ENCODE results near the gene DTX3. TPM values are rescaled to one million over a fixed set of nuclear protein-coding genes. Genes with fewer than 3 reads are reported as not detected.

Gene DTX3
- total RNA-seq, 1 experiment from 2014 or later = 11.9 TPM

DNA sequence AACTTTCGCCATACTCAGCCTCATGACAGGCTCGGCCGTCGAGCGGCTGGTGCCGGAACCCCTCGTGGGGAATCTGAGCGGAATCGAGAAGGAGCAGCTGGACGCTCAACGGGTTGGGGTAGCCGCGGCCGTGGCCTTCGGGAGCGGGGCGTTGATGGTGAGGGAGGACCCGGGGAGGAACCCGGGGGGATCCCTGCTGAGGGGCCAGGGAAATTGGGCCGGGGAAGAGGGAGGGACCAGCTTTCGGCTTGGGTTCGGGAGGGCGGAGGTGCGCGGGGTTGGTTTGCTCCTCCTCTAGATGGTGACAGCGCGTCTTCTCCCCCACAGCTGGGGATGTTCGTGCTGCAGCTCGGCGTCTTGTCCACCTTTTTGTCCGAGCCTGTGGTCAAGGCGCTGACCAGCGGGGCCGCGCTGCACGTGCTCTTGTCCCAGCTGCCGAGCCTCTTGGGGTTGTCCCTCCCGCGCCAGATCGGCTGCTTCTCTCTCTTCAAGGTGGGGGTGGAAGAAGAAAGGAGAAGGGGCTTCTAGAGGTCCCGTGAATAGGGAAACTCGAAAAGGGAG is 16.4 kb downstream of the DTX3 start:
- ChIA-PET CTCF (interaction anchor here (0.6 to 0.8 kb wide), 2 partner anchors 28 to 36 kb away, joined by 3 to 4 read pairs; no protein-coding TSS in a partner anchor), POLR2A (ENCODE audit: unreplicated experiment) (no interaction called here)
- H4K20me1 ChIP-seq (ENCODE audit: low read length) = no peaks in the 10 kb centered on the region
- no peak overlapping the region for H2AFZ ChIP-seq (ENCODE audit: low read length)
- H3K9me3 ChIP-seq (ENCODE audit: low read length) = no peaks in the 10 kb centered on the region
- DNase-seq (no peak), ATAC-seq (no peak)
- no peaks in the 10 kb centered on the region for H3F3A ChIP-seq (ENCODE audit: low read length, unreplicated experiment)
- no peak overlapping the region for H3K9ac ChIP-seq (ENCODE audit: low read length)
- H3K4me2 ChIP-seq (ENCODE audit: low read length) = peak overlapping the region; percentile 77
- no peak overlapping the region for H3K27ac ChIP-seq (ENCODE audit: low read length)
- H3K36me3 ChIP-seq (ENCODE audit: low read depth, low read length) = no peaks in the 10 kb centered on the region
- intact Hi-C loops (cut with micrococcal nuclease) = loop anchor here (1.0 kb wide), 1 partner anchor 38 kb away; no protein-coding TSS in a partner anchor
- peaks cover 15% of the 10 kb centered on the region for H3K27me3 ChIP-seq (ENCODE audit: low read length)
- no peaks in the 10 kb centered on the region for H3K4me1 ChIP-seq (ENCODE audit: insufficient read depth, low read length)
- H3K9me2 ChIP-seq (replicated peaks; ENCODE audit: low read length) = no peaks in the 10 kb centered on the region
- no peaks in the 10 kb centered on the region for H3K79me2 ChIP-seq (ENCODE audit: low read length)
- BruUV-seq (replicated peaks) = no TSS peak
- TF ChIP-seq EZH2 (IDR thresholded peaks at IDR 0.05; ENCODE audit: low read length, unreplicated experiment) (no peak), EZH2phosphoT487 (IDR thresholded peaks at IDR 0.05; ENCODE audit: borderline replicate concordance, low read length) (no peak), CTCF (conservative IDR thresholded peaks at IDR 0.05; ENCODE audit: low read depth, low read length) (no peak)
- no peak overlapping the region for H3K4me3 ChIP-seq (ENCODE audit: low read length)

GRCh38 chr12:57621497-57622292 is 17.1 kb downstream of the DTX3 start:
- ATAC-seq (peak; percentile 90), DNase-seq (peak; percentile 44)
- Histone ChIP-seq H3K27me3 (ENCODE audit: low read length) (peaks cover 15% of the 10 kb centered on the region), H3K4me1 (ENCODE audit: insufficient read depth, low read length) (no peaks in the 10 kb centered on the region), H3F3A (ENCODE audit: low read length, unreplicated experiment) (no peaks in the 10 kb centered on the region), H3K36me3 (ENCODE audit: low read depth, low read length) (no peaks in the 10 kb centered on the region), H3K27ac (ENCODE audit: low read length) (no peak overlapping the region), H3K4me2 (ENCODE audit: low read length) (peak overlapping the region; percentile 77), H2AFZ (ENCODE audit: low read length) (peak overlapping the region; percentile 52; the same call in 1 of the 2 replicates), H4K20me1 (ENCODE audit: low read length) (no peaks in the 10 kb centered on the region), H3K4me3 (ENCODE audit: low read length) (no peak overlapping the region), H3K9me2 (replicated peaks; ENCODE audit: low read length) (no peaks in the 10 kb centered on the region), H3K9ac (ENCODE audit: low read length) (no peak overlapping the region), H3K9me3 (ENCODE audit: low read length) (no peaks in the 10 kb centered on the region), H3K79me2 (ENCODE audit: low read length) (no peaks in the 10 kb centered on the region)
- intact Hi-C loops (cut with micrococcal nuclease) = loop anchor here (1.0 kb wide), 1 partner anchor 38 kb away; no protein-coding TSS in a partner anchor
- ChIA-PET POLR2A (ENCODE audit: unreplicated experiment) (no interaction called here), CTCF (interaction anchor here (1.0 kb wide), 1 partner anchor 40 kb away, joined by 4 read pairs; no protein-coding TSS in a partner anchor)
- TF ChIP-seq EZH2 (IDR thresholded peaks at IDR 0.05; ENCODE audit: low read length, unreplicated experiment) (no peak), CTCF (conservative IDR thresholded peaks at IDR 0.05; ENCODE audit: low read depth, low read length) (peak; percentile 93), EZH2phosphoT487 (IDR thresholded peaks at IDR 0.05; ENCODE audit: borderline replicate concordance, low read length) (no peak)
- no TSS peak for BruUV-seq (replicated peaks)
